A549 (cell line): ENCODE data around the gene SLC22A14.

Experiments used
- JUN ChIP-seq, 2 experiments: fragments of >200 bp; sonication (Bioruptor Twin); formaldehyde crosslinking; IDR thresholded peaks; 2 replicates in 1 of 2; 3 replicates in 1 of 2; pipeline ENCODE4 v1.6.1; 2016 to 2017
- POLR2A ChIP-seq: IDR thresholded peaks from 2 replicates; pipeline ENCODE4 v1.6.1; 2012; ENCODE audit warnings: mild to moderate bottlenecking, low read length
- TF ChIP-seq, protein P1 (sequence below): fragments of 450-650 bp; IDR thresholded peaks from 2 replicates; pipeline ENCODE4 v1.6.1; 2014; ENCODE audit warnings: antibody characterized with exemption

DNA sequence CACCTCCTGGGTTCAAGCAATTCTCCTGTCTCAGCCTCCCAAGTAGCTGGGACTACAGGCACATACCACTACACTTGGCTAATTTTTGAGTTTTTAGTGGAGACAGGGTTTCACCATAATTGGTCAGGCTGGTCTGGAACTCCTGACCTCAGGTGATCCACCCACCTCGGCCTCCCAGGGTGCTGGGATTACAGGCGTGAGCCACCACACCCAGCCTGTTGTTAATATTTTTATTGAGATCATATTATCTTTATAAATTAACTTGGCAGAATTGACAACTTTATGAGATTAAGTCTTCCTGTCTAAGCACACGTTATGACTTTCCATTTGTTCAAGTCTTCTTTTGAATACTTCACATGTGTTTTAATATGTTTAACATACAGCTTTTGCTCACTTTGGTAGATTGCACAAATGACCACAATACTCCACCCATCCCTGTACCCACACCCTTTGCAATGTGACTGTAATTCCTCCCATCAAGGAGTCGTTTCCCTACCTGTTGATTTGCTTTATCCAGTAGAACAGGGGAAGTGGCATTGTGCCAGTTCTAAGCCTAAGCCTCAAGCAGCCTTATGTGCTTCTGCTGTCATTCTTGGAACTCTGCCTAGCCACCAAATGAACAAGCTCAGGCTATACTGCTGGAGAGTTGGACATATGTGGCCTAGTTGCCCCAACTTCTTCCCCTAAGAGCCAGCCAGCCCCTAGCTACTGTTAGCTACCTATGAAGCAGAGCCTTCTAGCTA is 72.7 kb downstream of the SLC22A14 start:
- TF ChIP-seq, protein P1, sequence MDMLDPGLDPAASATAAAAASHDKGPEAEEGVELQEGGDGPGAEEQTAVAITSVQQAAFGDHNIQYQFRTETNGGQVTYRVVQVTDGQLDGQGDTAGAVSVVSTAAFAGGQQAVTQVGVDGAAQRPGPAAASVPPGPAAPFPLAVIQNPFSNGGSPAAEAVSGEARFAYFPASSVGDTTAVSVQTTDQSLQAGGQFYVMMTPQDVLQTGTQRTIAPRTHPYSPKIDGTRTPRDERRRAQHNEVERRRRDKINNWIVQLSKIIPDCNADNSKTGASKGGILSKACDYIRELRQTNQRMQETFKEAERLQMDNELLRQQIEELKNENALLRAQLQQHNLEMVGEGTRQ = no peak
- TF ChIP-seq POLR2A (no peak), JUN (IDR thresholded peaks at IDR 0.05) (no peak)
